NCI-H1417 (cell line): ENCODE results near the gene CCDC183.
"Not testable (repeated sequence)": the region's sequence is repeated elsewhere in the genome, so short reads cannot be mapped to it uniquely, and the experiment has no call there.

Experiments
- DNase-seq, 3 experiments: peaks; one replicate each; lab custom pipeline; 2025; lab: John Stamatoyannopoulos, UW

Gene CCDC183

GRCh38 chr9:136796238-136796774, at the start of gene CCDC183:
TSS of gene CCDC183 (plus strand) at chr9:136796338. CDS start at chr9:136796398, 60 bp downstream.
- no peak for DNase-seq

GRCh38 chr9:136746621-136747020, 49.5 kb upstream of the CCDC183 start:
- DNase-seq = no peak

GRCh38 chr9:136747161-136748060, 48.7 kb upstream of the CCDC183 start:
- no peak for DNase-seq

GRCh38 chr9:136748201-136748600, 47.9 kb upstream of the CCDC183 start, which contains the start of gene LCN6:
TSS of gene LCN6 (minus strand) at chr9:136748525. CDS start at chr9:136748483, 42 bp downstream.
- DNase-seq = no peak

- DNase-seq = no peak
Measured at GRCh38 chr9:136748666-136749611, 47.2 kb upstream of the CCDC183 start.

GRCh38 chr9:136750526-136750925, 45.6 kb upstream of the CCDC183 start:
- DNase-seq = no peak

- no peak for DNase-seq
Measured at GRCh38 chr9:136751244-136751643, 44.9 kb upstream of the CCDC183 start.

GRCh38 chr9:136751814-136752213, 44.3 kb upstream of the CCDC183 start:
- DNase-seq = no peak

- DNase-seq = no peak
Measured at GRCh38 chr9:136753371-136754058, 42.6 kb upstream of the CCDC183 start.

- DNase-seq = peak in 2 of 3 experiments; percentile 61 to 84
Measured at GRCh38 chr9:136754059-136754572, 42.0 kb upstream of the CCDC183 start.

- DNase-seq = no peak
Measured at GRCh38 chr9:136754626-136755301, 41.4 kb upstream of the CCDC183 start.

GRCh38 chr9:136755302-136756133, 40.6 kb upstream of the CCDC183 start:
- DNase-seq = not testable (repeated sequence)

- no peak for DNase-seq
Measured at GRCh38 chr9:136756134-136756438, 40.1 kb upstream of the CCDC183 start.

- no peak for DNase-seq
Measured at GRCh38 chr9:136756836-136757235, 39.3 kb upstream of the CCDC183 start.

- no peak for DNase-seq
Measured at GRCh38 chr9:136757328-136757727, 38.8 kb upstream of the CCDC183 start.

GRCh38 chr9:136757751-136758140, 38.4 kb upstream of the CCDC183 start:
- no peak for DNase-seq

GRCh38 chr9:136759001-136759400, 37.1 kb upstream of the CCDC183 start:
- DNase-seq = no peak

- no peak for DNase-seq
Measured at GRCh38 chr9:136759436-136760325, 36.5 kb upstream of the CCDC183 start.

GRCh38 chr9:136760424-136760823, 35.7 kb upstream of the CCDC183 start:
- DNase-seq = no peak
